Measurements from ENCODE around the gene ALKAL2. TPM values are rescaled to one million over a fixed set of nuclear protein-coding genes. Genes with fewer than 3 reads are reported as not detected.

ALKAL2 gene
- total and polyA plus RNA-seq, 10 of the 15 experiments (the other 5 are each of a cell fraction or from before 2014, with no cell fraction given), result 0.11 to 0.29 (median 0.11) TPM; not detected in 7

GRCh38 chr2:262117-262516 is 25.8 kb downstream of the ALKAL2 start:
- Histone ChIP-seq H3K27me3 (replicated peaks in 1 of 2; ENCODE audit: control insufficient read depth in 2 of 2, insufficient read depth in 2 of 2, low read length in 1 of 2) (no peaks in the 10 kb centered on the region), H3K4me3 (no peak overlapping the region), H3K4me1 (ENCODE audit: control insufficient read depth, insufficient read depth, low read length) (no peaks in the 10 kb centered on the region; the same call in 1 of the 2 replicates), H3K36me3 (ENCODE audit: control insufficient read depth in 2 of 2, insufficient read depth in 2 of 2, low read length in 1 of 2) (no peaks in the 10 kb centered on the region), H3K79me2 (ENCODE audit: control insufficient read depth, insufficient read depth, low read length) (peaks cover 25% of the 10 kb centered on the region), H3K9ac (ENCODE audit: control insufficient read depth, insufficient read depth, low read length) (no peak overlapping the region), H4K20me1 (ENCODE audit: control insufficient read depth, insufficient read depth) (no peaks in the 10 kb centered on the region), H3K4me2 (ENCODE audit: control insufficient read depth, insufficient read depth) (no peak overlapping the region), H3K27ac (ENCODE audit: control insufficient read depth, insufficient read depth) (no peak overlapping the region), H3K9me3 (replicated peaks; ENCODE audit: control insufficient read depth, insufficient read depth, low read length) (peaks cover 6% of the 10 kb centered on the region; the same call in 1 of the 3 replicates), H2AFZ (ENCODE audit: control insufficient read depth, low read depth, low read length) (no peak overlapping the region)
- DNase-seq (ENCODE audit: low read depth, low spot score) (no peak), FAIRE-seq (no peak), ATAC-seq (no peak)
- CTCF ChIA-PET, result interaction anchor here (1.5 to 1.6 kb wide), 4 partner anchors 11 to 28 kb away, joined by 3 to 9 read pairs (median 5); no protein-coding TSS in a partner anchor
- TF ChIP-seq ATF2 (IDR thresholded peaks at IDR 0.05; ENCODE audit: low read length), result no peak
- no peak for TF ChIP-seq USF2 (IDR thresholded peaks at IDR 0.05; ENCODE audit: borderline replicate concordance, low read depth, low read length)
- TF ChIP-seq ZNF24 (IDR thresholded peaks at IDR 0.05), result no peak
- no peak for TF ChIP-seq BCL11A (IDR thresholded peaks at IDR 0.05; ENCODE audit: low read depth, low read length)
- no peak for TF ChIP-seq RELB (IDR thresholded peaks at IDR 0.05; ENCODE audit: low read depth)
- no peak for TF ChIP-seq FOS (IDR thresholded peaks at IDR 0.05; ENCODE audit: borderline replicate concordance, extremely low read depth, insufficient read length)
- TF ChIP-seq POU2F2 (IDR thresholded peaks at IDR 0.05; ENCODE audit: borderline replicate concordance, low read depth, low read length), result no peak
- TF ChIP-seq CHD1 (IDR thresholded peaks at IDR 0.05; ENCODE audit: low read depth, low read length), result no peak
- no peak for TF ChIP-seq NR2F1 (conservative IDR thresholded peaks at IDR 0.05)
- TF ChIP-seq TBL1XR1 (IDR thresholded peaks at IDR 0.05; ENCODE audit: low read depth, low read length), result no peak
- no peak for TF ChIP-seq SUZ12 (IDR thresholded peaks at IDR 0.05; ENCODE audit: unreplicated experiment)
- TF ChIP-seq TAF1 (IDR thresholded peaks at IDR 0.05; ENCODE audit: borderline replicate concordance, low read depth, low read length), result no peak
- TF ChIP-seq NR2C1 (IDR thresholded peaks at IDR 0.05), result no peak
- TF ChIP-seq MTA2 (IDR thresholded peaks at IDR 0.05; ENCODE audit: low read depth), result no peak
- TF ChIP-seq BRCA1 (IDR thresholded peaks at IDR 0.05; ENCODE audit: low read depth, low read length), result no peak
- no peak for TF ChIP-seq PKNOX1 (IDR thresholded peaks at IDR 0.05)
- TF ChIP-seq IKZF1 (conservative IDR thresholded peaks at IDR 0.05), result no peak
- BruUV-seq (replicated peaks), result no TSS peak
- RAD21 ChIA-PET (ENCODE audit: unreplicated experiment), result interaction anchor here (1.0 to 1.2 kb wide), 2 partner anchors 12 to 28 kb away, joined by 3 to 4 read pairs; no protein-coding TSS in a partner anchor
- intact Hi-C loops (cut with micrococcal nuclease; ENCODE audit: unreplicated experiment) (no loop called here), in situ Hi-C loops (cut with MboI) (no loop called here)
- 90% methylated on average over 3 of the region's 3 CpGs for WGBS (ENCODE audit: insufficient coverage, insufficient replicate concordance, low lambda C conversion rate, missing lambda C conversion rate)
- POLR2A ChIA-PET, result no interaction called here
- SMC1A ChIA-PET (ENCODE audit: uncharacterized antibody, unreplicated experiment), result interaction anchor here (0.8 to 1.9 kb wide), 4 partner anchors 12 to 63 kb away, joined by 3 to 5 read pairs (median 4); no protein-coding TSS in a partner anchor

All from GM12878 (cell line).